ENCODE measurements around the gene BHLHE40.

GRCh38 chr3:4981665-4982494 is 2.6 kb downstream of the BHLHE40 start:
- TF ChIP-seq POLR2A (IDR thresholded peaks at IDR 0.05; ENCODE audit: low read length) (peak; percentile 48), GATA1 (IDR thresholded peaks at IDR 0.05; ENCODE audit: low read depth, low read length) (no peak)
